Measurements from ENCODE around the gene IL18R1.

DNA sequence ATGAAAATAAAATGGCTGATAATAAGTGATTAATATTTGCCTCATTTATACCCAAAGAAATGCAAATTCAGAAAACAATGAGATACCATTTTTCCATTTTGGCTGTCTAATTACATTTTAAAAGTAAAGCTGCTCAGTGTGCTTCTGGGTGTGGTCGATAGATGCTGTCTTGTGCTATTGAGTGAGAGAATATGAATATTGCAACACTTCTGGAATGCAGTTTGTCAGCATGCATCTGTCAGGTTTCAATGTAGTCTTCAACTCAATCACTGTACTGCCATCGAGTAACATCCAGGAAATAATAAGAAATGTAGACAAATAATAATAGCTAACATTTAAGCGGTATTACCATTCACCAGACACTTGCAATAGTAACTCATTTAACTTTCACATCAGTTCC is 3.9 kb downstream of the IL18R1 start:
- TF ChIP-seq, protein P1, sequence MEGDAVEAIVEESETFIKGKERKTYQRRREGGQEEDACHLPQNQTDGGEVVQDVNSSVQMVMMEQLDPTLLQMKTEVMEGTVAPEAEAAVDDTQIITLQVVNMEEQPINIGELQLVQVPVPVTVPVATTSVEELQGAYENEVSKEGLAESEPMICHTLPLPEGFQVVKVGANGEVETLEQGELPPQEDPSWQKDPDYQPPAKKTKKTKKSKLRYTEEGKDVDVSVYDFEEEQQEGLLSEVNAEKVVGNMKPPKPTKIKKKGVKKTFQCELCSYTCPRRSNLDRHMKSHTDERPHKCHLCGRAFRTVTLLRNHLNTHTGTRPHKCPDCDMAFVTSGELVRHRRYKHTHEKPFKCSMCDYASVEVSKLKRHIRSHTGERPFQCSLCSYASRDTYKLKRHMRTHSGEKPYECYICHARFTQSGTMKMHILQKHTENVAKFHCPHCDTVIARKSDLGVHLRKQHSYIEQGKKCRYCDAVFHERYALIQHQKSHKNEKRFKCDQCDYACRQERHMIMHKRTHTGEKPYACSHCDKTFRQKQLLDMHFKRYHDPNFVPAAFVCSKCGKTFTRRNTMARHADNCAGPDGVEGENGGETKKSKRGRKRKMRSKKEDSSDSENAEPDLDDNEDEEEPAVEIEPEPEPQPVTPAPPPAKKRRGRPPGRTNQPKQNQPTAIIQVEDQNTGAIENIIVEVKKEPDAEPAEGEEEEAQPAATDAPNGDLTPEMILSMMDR (conservative IDR thresholded peaks at IDR 0.05), result no peak
- TF ChIP-seq EZH2 (IDR thresholded peaks at IDR 0.05; ENCODE audit: low read depth), result no peak

All from PC-9 (cell line).